Right cardiac atrium (tissue), 5 donors: Measurements from ENCODE around the gene CD300C. TPM values are rescaled to one million over a fixed set of nuclear protein-coding genes. Genes with fewer than 3 reads are reported as not detected.
"Not testable (repeated sequence)": the region's sequence is repeated elsewhere in the genome, so short reads cannot be mapped to it uniquely, and the experiment has no call there.

Experiments
- ATAC-seq, 2 donors: fragments of 200-7000 bp; cut with Tn5 transposase; one replicate each; pipeline versions ENCODE4 v1.8.0 to v1.9.1; 2020; ENCODE audit warnings: moderate library complexity in 2 of 2, mild to moderate bottlenecking in 1 of 2
- DNase-seq, 3 donors: peaks; one replicate each; pipeline ENCODE4 v3.0.0-alpha.2; 2020
- H3K27ac ChIP-seq: one replicate; pipeline ENCODE4 v1.5.1; 2013; ENCODE audit warnings: mild to moderate bottlenecking, low read length, control low read depth, moderate library complexity
- H3K27me3 ChIP-seq: one replicate; pipeline ENCODE4 v1.6.1; 2013; ENCODE audit not compliant: control insufficient read depth, insufficient read depth
- H3K4me1 ChIP-seq: one replicate; pipeline ENCODE4 v1.6.1; 2013; ENCODE audit warnings: low read length; ENCODE audit not compliant: control insufficient read depth, insufficient read depth
- H3K4me3 ChIP-seq: one replicate; pipeline ENCODE4 v1.5.1; 2013; ENCODE audit warnings: low read length, control low read depth
- H3K9me3 ChIP-seq: one replicate; pipeline ENCODE4 v1.6.1; 2013; ENCODE audit warnings: low read length; ENCODE audit not compliant: control insufficient read depth
- WGBS: extraction: QIAGEN DNeasy Blood & Tissue Kit; methylation state at CpG from one replicate; pipeline ENCODE4 v1.1.7; 2013; 5-methylcytosine and 5-hydroxymethylcytosine counted together
- intact Hi-C, 4 donors: fragments of 100-400 bp; cut with DNase I; formaldehyde crosslinking; loops; one replicate each; pipeline versions ENCODE4 v1.11.0 to v1.14.0; 2022 to 2023
- polyA plus RNA-seq: library from polyadenylated mRNA; stranded (reverse); fragments of 200-250 nt; gene quantifications from one replicate; pipeline ENCODE4 v1.2.3, GENCODE V29; 2013
- total RNA-seq, 4 donors: library from RNA; stranded (reverse); fragmentation: NEBNext Ultra II Directional; extraction: Animal tissue kit (Norgen Biotek cat#: 25700); gene quantifications; one replicate each; pipeline ENCODE4 v1.2.1, GENCODE V29; 2021
- donor health status: healthy with polysubstance abuse.
- donor health status: DM: no; HTN: yes; CAD: no.
- donor health status: DM: no; HTN: no; CAD: no.
- donor health status: DM: no; HTN: yes; CAD: no; lungs with severe emphysema.
- donor health status: DM: yes; HTN: yes; CAD: no.

The CD300C gene
- total and polyA plus RNA-seq, 5 donors = 0.11 to 2.1 (median 1.5) TPM

GRCh38 chr17:74558882-74559519 lies 13.1 kb upstream of the CD300C start:
- Histone ChIP-seq H3K27ac (no peak overlapping the region), H3K4me1 (no peaks in the 10 kb centered on the region), H3K9me3 (no peaks in the 10 kb centered on the region), H3K4me3 (no peak overlapping the region), H3K27me3 (no peaks in the 10 kb centered on the region)
- DNase-seq (no peak), ATAC-seq (no peak)
- WGBS = 62% methylated on average over 6 of the region's 6 CpGs
- intact Hi-C loops = no loop called here

GRCh38 chr17:74558402-74558801 lies 12.5 kb upstream of the CD300C start:
- H3K4me1 ChIP-seq, H3K27me3 ChIP-seq, DNase-seq, H3K27ac ChIP-seq, H3K9me3 ChIP-seq, intact Hi-C loops, ATAC-seq, H3K4me3 ChIP-seq: not testable (repeated sequence)
- WGBS = 75% methylated on average over 4 of the region's 4 CpGs

DNA sequence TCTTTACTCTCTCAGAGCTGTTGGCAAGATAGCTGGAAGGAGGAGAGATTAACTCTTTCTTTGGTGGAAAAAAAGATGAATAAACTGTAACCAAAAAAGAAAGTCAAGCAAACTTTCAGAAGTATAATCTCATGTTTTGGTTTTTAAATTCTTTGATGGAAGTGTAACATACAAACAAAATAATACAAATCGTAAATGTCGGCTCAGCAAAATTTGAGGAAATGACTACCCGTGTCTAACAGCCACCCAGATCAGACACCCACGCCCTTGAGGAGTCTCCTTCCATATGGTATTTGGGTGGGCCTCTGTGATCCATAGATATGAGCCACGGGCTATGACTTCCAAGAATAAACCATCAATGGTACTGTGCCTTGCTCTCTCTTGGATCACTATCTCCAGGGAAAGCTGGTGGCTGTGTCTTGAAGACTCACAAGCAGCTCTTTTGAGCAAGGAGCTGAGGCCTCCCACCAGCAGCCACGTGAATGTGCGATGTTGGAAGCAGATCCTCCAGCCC lies 9.6 kb upstream of the CD300C start:
- Histone ChIP-seq H3K9me3 (no peaks in the 10 kb centered on the region), H3K4me3 (no peak overlapping the region), H3K27me3 (no peaks in the 10 kb centered on the region), H3K27ac (no peak overlapping the region), H3K4me1 (no peaks in the 10 kb centered on the region)
- intact Hi-C loops = no loop called here
- WGBS = 51% methylated on average over 7 of the region's 7 CpGs
- no peak for DNase-seq
- ATAC-seq = no peak

- DNase-seq (no peak), ATAC-seq (no peak)
- Histone ChIP-seq H3K4me1 (no peaks in the 10 kb centered on the region), H3K27me3 (no peaks in the 10 kb centered on the region), H3K9me3 (no peaks in the 10 kb centered on the region), H3K27ac (no peak overlapping the region), H3K4me3 (no peak overlapping the region)
- 44% methylated on average over 6 of the region's 6 CpGs for WGBS
- intact Hi-C loops = no loop called here
Observed at GRCh38 chr17:74554909-74555308, 9.0 kb upstream of the CD300C start.

DNA sequence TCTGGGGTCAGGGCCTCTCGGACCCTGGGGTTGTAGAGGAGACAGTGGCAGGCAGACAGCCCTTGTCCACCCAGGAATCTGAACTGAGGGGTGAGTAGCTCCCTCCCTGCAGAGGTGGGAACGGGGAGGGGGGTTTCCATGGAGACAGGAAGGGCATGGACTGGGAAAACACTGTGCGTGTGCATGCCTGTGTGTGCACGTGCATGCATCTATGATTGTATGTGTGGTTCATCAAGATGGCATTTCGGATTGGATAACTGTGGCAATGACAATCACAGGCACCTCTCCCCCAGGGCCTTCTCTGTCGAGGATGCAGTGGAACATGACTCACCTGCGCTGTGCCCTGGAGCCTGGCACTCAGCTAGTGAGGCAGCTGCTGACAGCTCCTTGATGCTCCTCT lies 6.1 kb upstream of the CD300C start:
- no peaks in the 10 kb centered on the region for H3K4me1 ChIP-seq
- no peaks in the 10 kb centered on the region for H3K27me3 ChIP-seq
- DNase-seq (no peak), ATAC-seq (no peak)
- intact Hi-C loops = no loop called here
- 49% methylated on average over 7 of the region's 7 CpGs for WGBS
- H3K9me3 ChIP-seq = no peaks in the 10 kb centered on the region
- H3K27ac ChIP-seq = no peak overlapping the region
- H3K4me3 ChIP-seq = no peak overlapping the region

GRCh38 chr17:74550602-74551001 lies 4.7 kb upstream of the CD300C start:
- WGBS = 77% methylated on average over 15 of the region's 15 CpGs
- Histone ChIP-seq H3K27me3 (no peaks in the 10 kb centered on the region), H3K27ac (no peak overlapping the region), H3K9me3 (no peaks in the 10 kb centered on the region), H3K4me3 (no peak overlapping the region), H3K4me1 (no peaks in the 10 kb centered on the region)
- DNase-seq (no peak), ATAC-seq (no peak)
- intact Hi-C loops = no loop called here

- Histone ChIP-seq H3K27ac (no peak overlapping the region), H3K27me3 (no peaks in the 10 kb centered on the region), H3K9me3 (no peaks in the 10 kb centered on the region), H3K4me3 (no peak overlapping the region), H3K4me1 (no peaks in the 10 kb centered on the region)
- intact Hi-C loops = no loop called here
- DNase-seq (no peak), ATAC-seq (no peak)
- 80% methylated on average over 7 of the region's 7 CpGs for WGBS
Observed at GRCh38 chr17:74549343-74549742, 3.4 kb upstream of the CD300C start.

GRCh38 chr17:74547736-74548135 lies 1.8 kb upstream of the CD300C start:
- no peak for ATAC-seq
- H3K27ac ChIP-seq = no peak overlapping the region
- no peaks in the 10 kb centered on the region for H3K9me3 ChIP-seq
- no peaks in the 10 kb centered on the region for H3K27me3 ChIP-seq
- H3K4me3 ChIP-seq = no peak overlapping the region
- DNase-seq = no peak
- WGBS = 73% methylated on average over 3 of the region's 3 CpGs
- H3K4me1 ChIP-seq = no peaks in the 10 kb centered on the region
- intact Hi-C loops = no loop called here

GRCh38 chr17:74547264-74547663 lies 1.3 kb upstream of the CD300C start:
- Histone ChIP-seq H3K27ac (no peak overlapping the region), H3K4me3 (no peak overlapping the region), H3K4me1 (no peaks in the 10 kb centered on the region), H3K27me3 (no peaks in the 10 kb centered on the region), H3K9me3 (no peaks in the 10 kb centered on the region)
- ATAC-seq (no peak), DNase-seq (no peak)
- WGBS = 87% methylated on average over 7 of the region's 7 CpGs
- intact Hi-C loops = no loop called here

GRCh38 chr17:74546586-74546985 lies 671 bp upstream of the CD300C start:
- no peak overlapping the region for H3K27ac ChIP-seq
- no peak for DNase-seq
- 88% methylated on average over 7 of the region's 7 CpGs for WGBS
- no peaks in the 10 kb centered on the region for H3K27me3 ChIP-seq
- intact Hi-C loops = no loop called here
- no peaks in the 10 kb centered on the region for H3K9me3 ChIP-seq
- no peak for ATAC-seq
- no peak overlapping the region for H3K4me3 ChIP-seq
- H3K4me1 ChIP-seq = no peaks in the 10 kb centered on the region

GRCh38 chr17:74544991-74545842 lies 698 bp downstream of the CD300C start:
- WGBS = 76% methylated on average over 16 of the region's 16 CpGs
- intact Hi-C loops = no loop called here
- Histone ChIP-seq H3K4me3 (no peak overlapping the region), H3K4me1 (no peaks in the 10 kb centered on the region), H3K9me3 (no peaks in the 10 kb centered on the region), H3K27ac (no peak overlapping the region), H3K27me3 (no peaks in the 10 kb centered on the region)
- DNase-seq (no peak), ATAC-seq (no peak)
